ENCODE data around the gene C1D.

C1D gene

GRCh38 chr2:68030529-68030928 is 32.3 kb downstream of the C1D start:
- in situ Hi-C loops (cut with MboI; ENCODE audit: low sequenced_read_pairs, unreplicated experiment): no loop called here
- no peak for TF ChIP-seq CTCF (IDR thresholded peaks at IDR 0.05; ENCODE audit: borderline replicate concordance, control extremely low read depth, extremely low read depth, insufficient read depth, missing control alignments)
- DNase-seq (ENCODE audit: low spot score): no peak

DNA sequence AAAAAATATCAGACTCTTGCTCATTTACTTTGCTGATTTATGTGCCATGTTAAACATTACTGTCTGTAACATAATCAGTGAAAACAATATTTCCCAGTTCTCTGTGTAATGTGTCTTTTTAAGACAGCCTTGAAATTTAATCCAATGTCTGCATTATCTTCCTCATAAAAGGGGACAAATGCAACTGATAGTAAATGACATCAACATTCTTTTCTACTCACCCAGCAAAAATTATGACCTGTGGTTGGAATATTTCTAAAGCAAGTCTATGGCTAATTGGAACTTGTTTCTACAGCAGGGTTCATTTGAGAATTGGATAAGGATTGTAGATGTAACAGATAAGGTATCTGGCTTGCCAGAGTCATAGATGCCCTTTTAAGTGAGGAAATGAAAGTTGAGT is 34.8 kb downstream of the C1D start:
- in situ Hi-C loops (cut with MboI; ENCODE audit: low sequenced_read_pairs, unreplicated experiment): no loop called here
- no peak for DNase-seq (ENCODE audit: low spot score)
- TF ChIP-seq CTCF (IDR thresholded peaks at IDR 0.05; ENCODE audit: borderline replicate concordance, control extremely low read depth, extremely low read depth, insufficient read depth, missing control alignments): no peak

DNA sequence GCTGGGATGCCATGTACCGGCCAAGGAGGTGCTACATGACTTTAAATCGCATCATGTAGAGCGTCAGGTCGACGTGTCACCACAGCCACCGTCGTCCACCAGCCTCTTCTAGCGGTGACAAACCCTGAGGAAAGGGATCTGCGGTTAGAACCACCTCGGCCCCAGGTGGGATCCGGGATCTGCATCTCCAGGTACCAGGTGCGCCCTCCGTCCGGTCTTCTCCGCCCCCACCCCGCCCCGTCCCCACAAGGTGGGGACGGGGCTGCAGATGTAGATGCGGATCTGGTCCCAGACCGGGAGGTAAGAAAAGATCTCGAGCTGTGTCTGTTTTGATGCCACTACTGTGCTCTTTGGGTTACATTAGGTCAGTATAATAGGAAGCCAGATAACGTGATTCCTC is 38.4 kb downstream of the C1D start:
- TF ChIP-seq CTCF (IDR thresholded peaks at IDR 0.05; ENCODE audit: borderline replicate concordance, control extremely low read depth, extremely low read depth, insufficient read depth, missing control alignments): no peak
- DNase-seq (ENCODE audit: low spot score): no peak
- in situ Hi-C loops (cut with MboI; ENCODE audit: low sequenced_read_pairs, unreplicated experiment): no loop called here

DNA sequence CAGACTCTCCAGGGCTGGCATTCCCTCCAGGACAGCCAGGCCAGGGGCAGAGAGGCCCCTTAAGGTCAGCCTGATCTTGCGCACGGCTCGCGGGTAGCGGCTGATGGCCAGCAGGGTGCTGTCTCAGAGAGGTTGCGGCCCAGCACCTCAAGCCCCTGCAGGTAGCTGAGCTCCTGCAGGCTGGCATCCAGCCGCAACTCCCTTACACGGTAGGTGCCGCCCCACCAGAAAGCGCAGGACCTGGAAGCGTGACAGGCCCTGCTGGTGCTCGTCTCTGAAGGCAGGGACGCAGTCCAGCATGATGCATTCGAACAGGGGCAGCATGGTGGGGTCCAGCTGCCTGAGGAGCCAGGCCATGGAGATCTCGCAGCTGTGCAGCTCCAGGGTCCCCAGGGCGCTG is 38.9 kb downstream of the C1D start:
- DNase-seq (ENCODE audit: low spot score): no peak
- TF ChIP-seq CTCF (IDR thresholded peaks at IDR 0.05; ENCODE audit: borderline replicate concordance, control extremely low read depth, extremely low read depth, insufficient read depth, missing control alignments): no peak
- in situ Hi-C loops (cut with MboI; ENCODE audit: low sequenced_read_pairs, unreplicated experiment): no loop called here

DNA sequence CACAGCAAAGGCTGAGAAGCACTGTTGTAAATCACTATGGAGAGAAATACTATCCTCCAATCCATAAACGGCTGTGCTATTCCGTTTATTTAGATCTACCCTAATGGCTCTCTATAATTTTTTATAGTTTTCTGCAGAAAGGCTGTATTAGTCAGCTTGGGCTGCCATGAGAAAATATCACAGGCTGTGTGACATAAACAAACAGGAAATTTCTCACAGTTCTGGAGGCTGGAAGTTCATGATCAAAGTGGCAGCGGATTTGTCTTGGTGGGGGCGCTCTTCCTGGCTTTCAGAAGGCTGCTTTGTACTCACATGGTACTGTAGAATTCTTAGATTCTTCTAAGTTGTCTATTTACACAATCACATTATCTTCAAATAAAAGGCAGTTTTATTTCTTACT is 44.1 kb downstream of the C1D start:
- in situ Hi-C loops (cut with MboI; ENCODE audit: low sequenced_read_pairs, unreplicated experiment): no loop called here
- no peak for DNase-seq (ENCODE audit: low spot score)
- no peak for TF ChIP-seq CTCF (IDR thresholded peaks at IDR 0.05; ENCODE audit: borderline replicate concordance, control extremely low read depth, extremely low read depth, insufficient read depth, missing control alignments)

- TF ChIP-seq CTCF (IDR thresholded peaks at IDR 0.05; ENCODE audit: borderline replicate concordance, control extremely low read depth, extremely low read depth, insufficient read depth, missing control alignments): no peak
- in situ Hi-C loops (cut with MboI; ENCODE audit: low sequenced_read_pairs, unreplicated experiment): no loop called here
- DNase-seq (ENCODE audit: low spot score): no peak
Measured at GRCh38 chr2:68009526-68009925, 53.3 kb downstream of the C1D start.

Measured in GM13976 (cell line).